Ammon's horn (tissue), 1 donor: ENCODE data around the gene CLIC5.

Experiments used
- DNase-seq: peaks from one replicate; pipeline ENCODE4 v3.0.0-alpha.2; 2016; ENCODE audit warnings: low spot score

The CLIC5 gene

DNA sequence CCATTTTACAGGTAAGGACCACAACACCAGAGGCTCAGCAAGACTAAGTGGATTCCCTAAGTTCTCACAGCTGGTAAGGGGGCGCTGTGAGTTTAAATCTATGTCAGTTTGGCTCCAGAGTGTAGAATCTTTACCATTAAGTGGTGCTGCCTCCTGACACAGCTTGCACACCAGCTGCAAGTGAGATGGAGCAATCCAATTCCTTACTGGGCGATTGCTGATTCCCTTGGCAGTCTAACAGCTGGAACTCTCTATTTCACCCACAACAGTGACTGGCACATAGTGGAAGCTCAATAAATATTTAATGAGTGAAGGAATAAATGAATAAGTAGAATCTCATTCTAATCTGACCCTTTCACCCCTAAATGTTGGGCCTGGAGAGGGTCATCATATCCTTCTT lies 176.7 kb downstream of the CLIC5 start:
- no peak for DNase-seq

DNA sequence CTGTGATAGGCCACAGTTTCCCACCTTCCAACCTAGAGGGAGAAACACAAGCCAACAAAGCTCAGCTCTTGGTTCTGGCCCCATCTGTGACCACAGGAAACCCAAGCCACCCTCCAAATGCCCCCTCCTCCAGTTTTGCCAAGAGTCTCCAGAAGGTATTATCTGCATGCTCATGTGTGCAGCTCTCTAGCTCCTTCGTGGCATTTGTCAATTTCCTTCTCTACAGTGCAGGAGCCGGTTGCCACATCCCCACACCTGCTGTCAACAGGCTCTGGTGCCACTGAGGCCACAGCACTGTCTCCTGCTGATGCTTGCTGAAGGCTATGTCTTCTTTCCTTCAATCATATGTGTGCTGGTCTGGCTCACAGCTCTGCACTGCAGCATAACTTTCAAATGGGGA lies 177.2 kb downstream of the CLIC5 start:
- DNase-seq, result no peak

DNA sequence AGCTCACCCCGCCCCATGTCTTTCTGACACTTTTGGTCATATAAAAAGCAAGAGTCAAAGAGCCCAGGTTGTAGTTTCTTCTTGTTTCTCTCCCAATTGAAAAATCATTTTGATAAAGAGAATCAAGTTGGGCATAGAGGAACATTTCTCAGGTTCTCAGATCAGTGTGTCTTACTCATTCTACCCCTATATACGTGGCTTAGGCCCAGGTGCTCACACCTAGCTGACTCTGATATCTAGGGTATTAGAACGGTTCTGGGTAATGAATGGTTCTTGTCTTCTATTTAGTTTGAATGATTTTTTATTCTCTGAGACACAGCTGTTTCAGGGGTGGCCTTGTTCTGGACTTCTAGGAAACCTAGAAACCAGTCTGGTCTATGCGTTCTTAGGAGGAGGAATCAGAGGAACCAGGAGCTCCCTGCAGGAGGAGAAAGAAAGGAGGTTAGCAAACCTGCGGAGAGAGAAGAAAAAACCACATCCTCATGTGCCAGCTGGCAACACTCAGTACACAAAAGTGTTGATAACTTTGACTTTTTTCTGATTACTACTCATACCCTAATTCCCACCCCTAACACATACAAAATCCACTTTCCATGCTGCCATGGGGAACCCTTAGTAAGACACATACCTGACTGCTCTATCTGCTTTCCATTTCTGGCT lies 178.0 kb downstream of the CLIC5 start:
- no peak for DNase-seq

DNA sequence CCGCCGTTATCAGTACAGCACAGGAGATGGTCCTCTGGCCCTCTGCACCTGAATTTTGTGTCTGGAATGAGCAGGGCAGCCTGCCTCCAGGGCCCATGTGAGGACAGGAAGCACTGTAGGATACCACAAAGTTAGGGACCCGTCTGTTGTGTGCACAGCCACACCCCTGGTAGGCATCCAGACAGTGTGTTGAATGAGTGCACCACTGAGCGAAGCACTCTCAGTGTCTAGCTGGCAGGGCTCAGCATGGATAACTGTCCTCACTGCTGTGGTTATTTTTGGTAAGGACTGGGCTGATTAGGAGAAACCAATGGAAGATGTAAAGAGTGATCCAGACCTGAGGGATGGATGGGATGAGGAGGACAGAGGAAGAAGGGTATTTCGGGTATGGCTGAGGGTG lies 178.7 kb downstream of the CLIC5 start:
- no peak for DNase-seq

DNA sequence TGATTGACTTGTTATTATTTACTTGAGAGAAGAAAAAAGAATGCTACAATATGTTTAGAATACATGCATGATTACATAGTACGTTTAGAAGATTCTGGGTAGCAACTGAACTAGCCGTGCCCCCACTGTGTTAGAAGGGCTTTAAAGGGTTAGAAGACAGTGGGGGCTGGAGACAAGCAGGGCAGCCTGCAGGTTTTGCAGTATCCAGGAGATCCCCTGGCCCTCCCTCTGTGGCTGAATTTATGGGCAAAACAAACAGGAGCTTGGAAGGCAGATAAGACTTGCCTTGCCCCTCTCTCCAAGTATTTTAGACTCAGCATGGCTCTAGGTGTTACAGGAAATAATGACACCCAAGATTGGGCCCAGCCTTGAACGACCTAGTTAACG lies 179.2 kb downstream of the CLIC5 start:
- DNase-seq, result no peak

DNA sequence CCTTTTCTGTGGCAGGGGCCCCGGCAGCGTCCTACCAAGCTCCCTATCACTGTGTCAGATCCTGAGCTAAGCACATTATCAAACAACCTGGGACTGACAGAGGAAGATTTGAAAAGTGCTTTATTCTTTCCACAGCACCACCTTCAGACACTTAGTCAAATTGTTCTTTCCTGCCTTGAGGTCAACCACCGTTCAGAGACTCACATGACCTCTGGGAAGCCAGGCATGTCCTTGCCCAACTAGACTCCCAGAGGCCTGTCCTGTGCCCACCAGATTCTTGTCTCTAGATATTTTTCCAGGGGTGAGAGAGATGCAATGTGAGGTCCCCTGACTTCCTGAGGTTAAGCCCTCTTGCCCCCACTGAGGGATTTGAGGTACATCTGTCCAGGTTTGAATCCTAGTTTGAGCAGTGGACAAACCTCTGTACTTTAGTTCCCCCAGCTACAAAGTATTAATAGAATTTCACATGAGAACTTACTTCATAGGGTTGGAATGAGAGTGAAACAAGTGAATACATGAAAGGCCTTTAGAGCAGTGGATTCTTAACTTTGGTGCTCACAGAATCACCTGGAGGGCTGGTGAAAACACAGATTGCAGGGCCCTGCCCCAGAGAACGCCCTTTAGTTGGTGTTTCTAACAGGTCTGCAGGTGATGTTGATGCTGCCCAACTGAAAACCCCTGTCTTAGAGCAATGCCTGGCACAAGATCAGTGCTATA lies 179.8 kb downstream of the CLIC5 start:
- DNase-seq, result no peak

DNA sequence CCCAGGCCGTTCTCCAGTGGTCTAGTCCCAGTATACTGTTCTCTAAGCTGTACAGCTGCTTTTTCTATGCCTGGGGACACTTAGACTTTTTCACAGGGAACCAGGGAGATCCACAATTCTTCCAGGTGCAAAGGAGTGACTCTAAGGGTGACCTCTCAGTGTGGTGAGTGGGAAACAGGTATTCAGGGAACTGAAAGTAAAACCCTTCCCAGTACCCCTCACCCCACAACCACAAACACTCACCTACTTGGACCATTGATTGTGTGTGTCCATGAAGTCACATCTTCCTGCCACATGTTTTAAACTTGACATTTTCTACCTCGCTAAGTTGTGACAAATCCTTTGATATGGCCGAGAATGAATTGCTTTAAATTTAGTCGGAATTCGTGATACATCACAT lies 183.6 kb downstream of the CLIC5 start:
- no peak for DNase-seq
